ENCODE measurements around the gene HIBCH. TPM values are rescaled to one million over a fixed set of nuclear protein-coding genes. Genes with fewer than 3 reads are reported as not detected.
"Not testable (repeated sequence)": the region's sequence is repeated elsewhere in the genome, so short reads cannot be mapped to it uniquely, and the experiment has no call there.

HIBCH gene
- total and polyA plus RNA-seq, 4 experiments from 2014 or later: 19.3 to 22.3 (median 19.8) TPM

DNA sequence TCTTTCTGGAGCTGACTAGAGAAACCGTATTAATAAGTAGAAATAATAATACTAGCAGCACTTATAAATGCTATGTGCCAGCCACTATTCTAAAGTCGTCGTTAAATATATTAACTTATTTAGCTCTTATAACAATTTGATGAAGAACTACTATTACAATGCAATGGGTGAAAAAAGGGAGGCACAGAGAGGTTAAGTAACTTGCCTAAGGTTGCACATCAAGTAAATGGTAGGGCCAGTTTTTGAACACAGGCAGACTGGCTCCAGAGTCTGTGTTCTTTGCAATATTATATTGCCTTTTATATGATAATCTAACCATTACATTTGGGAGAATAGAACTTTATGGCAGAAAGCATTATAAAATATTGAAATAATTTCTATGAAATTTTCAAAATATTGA is 41.3 kb upstream of the HIBCH start:
- Mint-ChIP-seq H3K27ac (peak overlapping the region in 1 of 7 donors; percentile 85), H3K36me3 (peaks cover 4 to 10% of the 10 kb centered on the region in 2 donors), H3K4me3 (peak overlapping the region in 2 of 8 donors; percentile 92 to 93), H3K9me3 (no peaks in the 10 kb centered on the region), H3K27me3 (no peaks in the 10 kb centered on the region), H3K4me1 (peaks cover 14 to 36% (median 26%) of the 10 kb centered on the region in 4 donors)
- no peak overlapping the region for H3K4me3 ChIP-seq (ENCODE audit: low read length in 2 of 2)
- no peak overlapping the region for H3K27ac ChIP-seq (ENCODE audit: low read depth, low read length)
- H3K36me3 ChIP-seq (ENCODE audit: insufficient read depth, low read length): no peaks in the 10 kb centered on the region
- POLR2A ChIA-PET (ENCODE audit: partially characterized antibody): interaction anchor here (1.8 to 2.9 kb wide), 2 partner anchors 17 to 41 kb away, joined by 14 read pairs; partner anchors contain the start of genes HIBCH and INPP1
- H3K4me1 ChIP-seq (ENCODE audit: insufficient read depth, low read length): peaks cover 27% of the 10 kb centered on the region
- no peaks in the 10 kb centered on the region for H3K9me3 ChIP-seq (ENCODE audit: control insufficient read depth in 1 of 2, low read length in 2 of 2)
- H3K27me3 ChIP-seq (ENCODE audit: insufficient read depth, low read length): no peaks in the 10 kb centered on the region
- no peak for DNase-seq
- CTCF ChIA-PET (ENCODE audit: partially characterized antibody): interaction anchor here (0.8 to 2.2 kb wide), 5 partner anchors 8 to 41 kb away, joined by 3 to 13 read pairs (median 3); partner anchors contain the start of gene HIBCH
- intact Hi-C loops (cut with micrococcal nuclease): no loop called here

DNA sequence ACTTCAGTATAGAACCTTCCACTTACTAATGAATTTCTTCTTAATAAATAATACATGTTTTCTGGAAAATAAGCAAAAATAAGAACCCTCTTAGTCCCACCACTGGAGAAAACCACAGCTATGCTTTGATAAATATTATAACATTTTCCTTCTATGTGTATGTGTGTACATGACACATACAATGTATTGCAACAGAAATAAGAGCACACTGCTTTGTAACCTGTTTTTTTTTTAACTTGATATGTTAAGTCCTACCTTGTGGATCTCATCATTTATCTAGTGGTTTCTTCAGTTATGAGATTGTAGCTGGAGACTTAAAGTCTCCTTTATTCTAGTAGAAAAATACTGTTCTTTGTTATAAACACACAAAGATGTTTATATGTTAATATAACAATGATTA is 40.9 kb upstream of the HIBCH start:
- H3K4me1 ChIP-seq (ENCODE audit: insufficient read depth, low read length): peaks cover 27% of the 10 kb centered on the region
- Mint-ChIP-seq H3K4me3 (peak overlapping the region; percentile 90 to 97 (median 94)), H3K4me1 (peaks cover 14 to 36% (median 26%) of the 10 kb centered on the region in 4 donors), H3K9me3 (no peaks in the 10 kb centered on the region), H3K27ac (peak overlapping the region; percentile 85 to 99 (median 94)), H3K27me3 (no peaks in the 10 kb centered on the region), H3K36me3 (peaks cover 4 to 10% of the 10 kb centered on the region in 2 donors)
- no peaks in the 10 kb centered on the region for H3K27me3 ChIP-seq (ENCODE audit: insufficient read depth, low read length)
- H3K27ac ChIP-seq (ENCODE audit: low read depth, low read length): peak overlapping the region; percentile 47
- peak overlapping the region; percentile 49 to 66 for H3K4me3 ChIP-seq (ENCODE audit: low read length in 2 of 2)
- CTCF ChIA-PET (ENCODE audit: partially characterized antibody): interaction anchor here (0.7 to 2.2 kb wide), 6 partner anchors 10 to 490 kb away, joined by 3 to 13 read pairs (median 4); partner anchors contain the start of gene HIBCH
- no peaks in the 10 kb centered on the region for H3K36me3 ChIP-seq (ENCODE audit: insufficient read depth, low read length)
- H3K9me3 ChIP-seq (ENCODE audit: control insufficient read depth in 1 of 2, low read length in 2 of 2): no peaks in the 10 kb centered on the region
- DNase-seq: no peak
- POLR2A ChIA-PET (ENCODE audit: partially characterized antibody): interaction anchor here (0.6 to 2.9 kb wide), 5 partner anchors 10 to 214 kb away, joined by 3 to 14 read pairs (median 3); partner anchors contain the start of genes HIBCH and INPP1
- intact Hi-C loops (cut with micrococcal nuclease): no loop called here

- H3K36me3 ChIP-seq (ENCODE audit: insufficient read depth, low read length); DNase-seq; H3K27ac ChIP-seq (ENCODE audit: low read depth, low read length); intact Hi-C loops (cut with micrococcal nuclease); H3K27me3 Mint-ChIP-seq; H3K27me3 ChIP-seq (ENCODE audit: insufficient read depth, low read length); H3K9me3 Mint-ChIP-seq; H3K9me3 ChIP-seq (ENCODE audit: control insufficient read depth in 1 of 2, low read length in 2 of 2); H3K4me3 ChIP-seq (ENCODE audit: low read length in 2 of 2); H3K36me3 Mint-ChIP-seq: not testable (repeated sequence)
- peaks cover 27% of the 10 kb centered on the region for H3K4me1 ChIP-seq (ENCODE audit: insufficient read depth, low read length)
- CTCF ChIA-PET (ENCODE audit: partially characterized antibody): interaction anchor here (1.1 to 2.2 kb wide), 6 partner anchors 9 to 492 kb away, joined by 3 to 13 read pairs (median 5); partner anchors contain the start of gene HIBCH
- POLR2A ChIA-PET (ENCODE audit: partially characterized antibody): interaction anchor here (0.6 to 2.9 kb wide), 4 partner anchors 15 to 103 kb away, joined by 3 to 14 read pairs (median 8); partner anchors contain the start of genes HIBCH and INPP1
- Mint-ChIP-seq H3K4me1 (peaks cover 14 to 36% (median 26%) of the 10 kb centered on the region in 4 donors), H3K27ac (peak overlapping the region in 6 of 7 donors; percentile 29 to 99 (median 86)), H3K4me3 (peak overlapping the region; percentile 21 to 97 (median 46))
Observed at GRCh38 chr2:190358655-190359448, 39.2 kb upstream of the HIBCH start.

GRCh38 chr2:190357600-190357999 is 38.0 kb upstream of the HIBCH start:
- no peak for DNase-seq
- no peaks in the 10 kb centered on the region for H3K27me3 ChIP-seq (ENCODE audit: insufficient read depth, low read length)
- H3K4me1 ChIP-seq (ENCODE audit: insufficient read depth, low read length): peaks cover 27% of the 10 kb centered on the region
- no peaks in the 10 kb centered on the region for H3K36me3 ChIP-seq (ENCODE audit: insufficient read depth, low read length)
- H3K9me3 ChIP-seq (ENCODE audit: control insufficient read depth in 1 of 2, low read length in 2 of 2): no peaks in the 10 kb centered on the region
- H3K9me3 Mint-ChIP-seq: no peaks in the 10 kb centered on the region
- no peak overlapping the region for H3K4me3 ChIP-seq (ENCODE audit: low read length in 2 of 2)
- ChIA-PET POLR2A (ENCODE audit: partially characterized antibody) (no interaction called here), CTCF (ENCODE audit: partially characterized antibody) (interaction anchor here (1.4 kb wide), 1 partner anchor 39 kb away, joined by 3 read pairs; no protein-coding TSS in a partner anchor)
- peaks cover 0 to 3% of the 10 kb centered on the region in 2 donors for H3K36me3 Mint-ChIP-seq
- H3K4me1 Mint-ChIP-seq: peaks cover 14 to 35% (median 25%) of the 10 kb centered on the region in 4 donors
- H3K4me3 Mint-ChIP-seq: no peak overlapping the region
- H3K27ac ChIP-seq (ENCODE audit: low read depth, low read length): no peak overlapping the region
- H3K27me3 Mint-ChIP-seq: no peaks in the 10 kb centered on the region
- no peak overlapping the region for H3K27ac Mint-ChIP-seq
- intact Hi-C loops (cut with micrococcal nuclease): no loop called here

DNA sequence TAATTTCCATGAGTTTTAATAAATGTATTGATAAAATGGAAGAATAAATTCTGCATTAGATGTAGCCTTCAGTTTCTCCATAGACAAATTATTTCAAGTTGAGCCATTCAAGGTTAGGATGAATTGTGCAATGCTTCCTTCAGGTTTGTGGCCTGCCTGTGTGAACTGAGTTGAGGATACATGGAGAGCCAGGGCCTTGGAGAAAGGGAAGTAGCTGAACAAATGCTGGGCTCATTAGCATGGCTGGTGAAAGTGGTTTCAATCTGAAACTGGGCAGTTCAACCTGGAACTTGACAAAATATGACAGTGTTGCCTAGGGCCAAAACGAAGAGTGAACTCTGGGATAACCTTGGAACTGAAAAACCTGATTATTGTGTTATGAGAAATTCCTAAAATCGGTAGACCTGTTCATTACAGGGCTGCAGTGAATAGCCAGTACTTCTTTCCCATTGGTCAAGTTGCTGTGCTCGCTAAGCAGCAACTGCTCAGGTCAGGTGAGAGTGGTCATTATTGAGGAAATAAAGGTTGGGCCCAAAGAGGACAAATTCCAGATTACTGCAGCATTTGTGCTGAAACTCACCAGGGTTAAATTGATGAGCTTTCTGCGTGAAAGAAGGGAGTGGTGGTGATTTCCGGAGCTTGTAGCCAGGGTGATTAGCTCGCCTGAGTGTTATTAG is 36.5 kb upstream of the HIBCH start:
- Histone ChIP-seq H3K27ac (ENCODE audit: low read depth, low read length) (no peak overlapping the region), H3K9me3 (ENCODE audit: control insufficient read depth in 1 of 2, low read length in 2 of 2) (no peaks in the 10 kb centered on the region), H3K36me3 (ENCODE audit: insufficient read depth, low read length) (no peaks in the 10 kb centered on the region), H3K27me3 (ENCODE audit: insufficient read depth, low read length) (no peaks in the 10 kb centered on the region), H3K4me1 (ENCODE audit: insufficient read depth, low read length) (peaks cover 16% of the 10 kb centered on the region), H3K4me3 (ENCODE audit: low read length in 2 of 2) (no peak overlapping the region)
- H3K4me3 Mint-ChIP-seq: no peak overlapping the region
- DNase-seq: no peak
- no peaks in the 10 kb centered on the region for H3K27me3 Mint-ChIP-seq
- peaks cover 11 to 29% (median 20%) of the 10 kb centered on the region in 4 donors for H3K4me1 Mint-ChIP-seq
- ChIA-PET POLR2A (ENCODE audit: partially characterized antibody) (interaction anchor here (1.4 kb wide), 1 partner anchor 51 kb away, joined by 4 read pairs; no protein-coding TSS in a partner anchor), CTCF (ENCODE audit: partially characterized antibody) (no interaction called here)
- peaks cover 0 to 3% of the 10 kb centered on the region in 2 donors for H3K36me3 Mint-ChIP-seq
- no peak overlapping the region for H3K27ac Mint-ChIP-seq
- no peaks in the 10 kb centered on the region for H3K9me3 Mint-ChIP-seq
- intact Hi-C loops (cut with micrococcal nuclease): no loop called here

- H3K9me3 Mint-ChIP-seq: no peaks in the 10 kb centered on the region
- Histone ChIP-seq H3K4me3 (ENCODE audit: low read length in 2 of 2) (no peak overlapping the region), H3K27me3 (ENCODE audit: insufficient read depth, low read length) (no peaks in the 10 kb centered on the region), H3K4me1 (ENCODE audit: insufficient read depth, low read length) (no peaks in the 10 kb centered on the region), H3K9me3 (ENCODE audit: control insufficient read depth in 1 of 2, low read length in 2 of 2) (no peaks in the 10 kb centered on the region), H3K36me3 (ENCODE audit: insufficient read depth, low read length) (no peaks in the 10 kb centered on the region), H3K27ac (ENCODE audit: low read depth, low read length) (no peak overlapping the region)
- POLR2A ChIA-PET (ENCODE audit: partially characterized antibody): interaction anchor here (1.3 kb wide), 1 partner anchor 10 kb away, joined by 7 read pairs; no protein-coding TSS in a partner anchor
- H3K4me3 Mint-ChIP-seq: no peak overlapping the region
- H3K36me3 Mint-ChIP-seq: no peaks in the 10 kb centered on the region
- intact Hi-C loops (cut with micrococcal nuclease): no loop called here
- no peaks in the 10 kb centered on the region for H3K27me3 Mint-ChIP-seq
- DNase-seq: no peak
- CTCF ChIA-PET (ENCODE audit: partially characterized antibody): interaction anchor here (1.0 to 1.2 kb wide), 3 partner anchors 7 to 28 kb away, joined by 3 to 4 read pairs (median 3); no protein-coding TSS in a partner anchor
- H3K27ac Mint-ChIP-seq: peak overlapping the region in 3 of 7 donors; percentile 15 to 56 (median 29)
- H3K4me1 Mint-ChIP-seq: peaks cover 0 to 10% (median 4%) of the 10 kb centered on the region in 4 donors
Observed at GRCh38 chr2:190354003-190354690, 34.5 kb upstream of the HIBCH start.

Data from CD4-positive, alpha-beta memory T cell (primary cell).